HepG2 (cell line): ENCODE results near the gene CHAF1A. TPM values are rescaled to one million over a fixed set of nuclear protein-coding genes. Genes with fewer than 3 reads are reported as not detected.

Source experiments
- AGO2 ChIP-seq: fragments of 200-400 bp; formaldehyde crosslinking; optimal IDR thresholded peaks from 2 replicates; pipeline ENCODE3; 2017; ENCODE audit warnings: mild to moderate bottlenecking, low read depth, low read length, moderate library complexity
- ATF7 ChIP-seq, 2 experiments: fragments of 450-650 bp in 1 of 2; sonication (generic) in 1 of 2; formaldehyde crosslinking in 1 of 2; IDR thresholded peaks; 2 replicates each; pipeline versions ENCODE4 v1.4.0 to v1.6.1; 2016 to 2020; ENCODE audit warnings: antibody characterized with exemption in 1 of 2, mild to moderate bottlenecking in 1 of 2, missing genetic modification reagents in 1 of 2
- RARG ChIP-seq: sonication (generic); formaldehyde crosslinking; IDR thresholded peaks from 2 replicates; pipeline ENCODE4 v1.4.0; 2020; ENCODE audit warnings: low read depth, mild to moderate bottlenecking, missing genetic modification reagents
- RBM22 ChIP-seq: fragments of 200-400 bp; formaldehyde crosslinking; optimal IDR thresholded peaks from 2 replicates; pipeline ENCODE3; 2017; ENCODE audit warnings: mild to moderate bottlenecking, low read length, moderate library complexity
- REPIN1 ChIP-seq: sonication (generic); formaldehyde crosslinking; IDR thresholded peaks from 2 replicates; pipeline ENCODE4 v1.8.0; 2022; ENCODE audit warnings: missing genetic modification reagents, low read depth, mild to moderate bottlenecking, borderline replicate concordance
- SP4 ChIP-seq: sonication (generic); formaldehyde crosslinking; IDR thresholded peaks from 2 replicates; pipeline ENCODE4 v1.8.1; 2023; ENCODE audit warnings: mild to moderate bottlenecking, missing genetic modification reagents
- SRF ChIP-seq: IDR thresholded peaks from 2 replicates; pipeline ENCODE4 v1.6.1; 2011; ENCODE audit warnings: mild to moderate bottlenecking, low read depth, low read length, moderate library complexity
- YEATS4 ChIP-seq: sonication (generic); formaldehyde crosslinking; IDR thresholded peaks from 2 replicates; pipeline ENCODE4 v1.4.0; 2020; ENCODE audit warnings: missing genetic modification reagents, borderline replicate concordance
- ZBTB8A ChIP-seq: sonication (generic); formaldehyde crosslinking; IDR thresholded peaks from 2 replicates; pipeline ENCODE4 v1.4.0; 2020; ENCODE audit warnings: mild to moderate bottlenecking, low read depth, missing genetic modification reagents, borderline replicate concordance
- ZKSCAN5 ChIP-seq: sonication (generic); formaldehyde crosslinking; IDR thresholded peaks from 2 replicates; pipeline ENCODE4 v1.5.1; 2020; ENCODE audit warnings: mild to moderate bottlenecking, missing genetic modification reagents
- ZNF253 ChIP-seq: sonication (generic); formaldehyde crosslinking; IDR thresholded peaks from 2 replicates; pipeline ENCODE4 v1.8.0; 2022; ENCODE audit warnings: mild to moderate bottlenecking, missing genetic modification reagents, borderline replicate concordance
- ZNF264 ChIP-seq: sonication (generic); formaldehyde crosslinking; IDR thresholded peaks from 2 replicates; pipeline ENCODE4 v1.4.0; 2020; ENCODE audit warnings: missing genetic modification reagents
- ZNF382 ChIP-seq: sonication (generic); formaldehyde crosslinking; IDR thresholded peaks from 2 replicates; pipeline ENCODE4 v1.5.0; 2020; ENCODE audit warnings: missing genetic modification reagents, mild to moderate bottlenecking, borderline replicate concordance
- ZNF670 ChIP-seq: sonication (generic); formaldehyde crosslinking; IDR thresholded peaks from 2 replicates; pipeline ENCODE4 v1.8.0; 2022; ENCODE audit warnings: mild to moderate bottlenecking, missing genetic modification reagents, borderline replicate concordance
- ZNF878 ChIP-seq: sonication (generic); formaldehyde crosslinking; IDR thresholded peaks from 2 replicates; pipeline ENCODE4 v1.8.1; 2023; ENCODE audit warnings: mild to moderate bottlenecking, missing genetic modification reagents, moderate library complexity
- polyA plus RNA-seq, 8 experiments: library from polyadenylated mRNA; depleted of rRNA in 3 of 8; stranded (reverse) in 7 of 8; unstranded in 1 of 8; fragments of >200 nt; fragmentation: Illumina TruSeq in 4 of 8; extraction: Trizol in 4 of 8; gene quantifications; 2 replicates each; pipeline versions ENCODE4 v1.2.1 to v1.2.3, GENCODE V29; 2011 to 2016; ENCODE audit warnings: low read depth in 4 of 8, missing spikeins in 1 of 8, mixed read lengths in 1 of 8; ENCODE audit not compliant: insufficient read depth in 1 of 8
- total RNA-seq, 5 experiments: library from RNA; depleted of rRNA; stranded (reverse); fragments of >200 nt; fragmentation: Illumina TruSeq; extraction: Trizol; gene quantifications; 2 replicates each; pipeline ENCODE4 v1.2.3, GENCODE V29; 2016; ENCODE audit warnings: low read depth in 1 of 5
- TF ChIP-seq, protein P1 (sequence below): IDR thresholded peaks from 2 replicates; pipeline ENCODE4 v1.6.1; 2016; ENCODE audit warnings: missing compliant biosample characterization, missing genetic modification reagents, borderline replicate concordance
- TF ChIP-seq, protein P2 (sequence below): sonication (generic); formaldehyde crosslinking; IDR thresholded peaks from 2 replicates; pipeline ENCODE4 v1.4.0; 2020; ENCODE audit warnings: missing genetic modification reagents, borderline replicate concordance
- TF ChIP-seq, protein P3 (sequence below): sonication (generic); formaldehyde crosslinking; IDR thresholded peaks from 2 replicates; pipeline ENCODE4 v1.4.0; 2020; ENCODE audit warnings: missing genetic modification reagents
- TF ChIP-seq, protein P4 (sequence below): sonication (generic); formaldehyde crosslinking; IDR thresholded peaks from 2 replicates; pipeline ENCODE4 v1.5.1; 2020; ENCODE audit warnings: missing genetic modification reagents, mild to moderate bottlenecking, borderline replicate concordance

Gene CHAF1A
- total and polyA plus RNA-seq, 2 of the 13 experiments (the other 11 are each of a cell fraction or from before 2014, with no cell fraction given), result 11.0 to 34.8 TPM

DNA sequence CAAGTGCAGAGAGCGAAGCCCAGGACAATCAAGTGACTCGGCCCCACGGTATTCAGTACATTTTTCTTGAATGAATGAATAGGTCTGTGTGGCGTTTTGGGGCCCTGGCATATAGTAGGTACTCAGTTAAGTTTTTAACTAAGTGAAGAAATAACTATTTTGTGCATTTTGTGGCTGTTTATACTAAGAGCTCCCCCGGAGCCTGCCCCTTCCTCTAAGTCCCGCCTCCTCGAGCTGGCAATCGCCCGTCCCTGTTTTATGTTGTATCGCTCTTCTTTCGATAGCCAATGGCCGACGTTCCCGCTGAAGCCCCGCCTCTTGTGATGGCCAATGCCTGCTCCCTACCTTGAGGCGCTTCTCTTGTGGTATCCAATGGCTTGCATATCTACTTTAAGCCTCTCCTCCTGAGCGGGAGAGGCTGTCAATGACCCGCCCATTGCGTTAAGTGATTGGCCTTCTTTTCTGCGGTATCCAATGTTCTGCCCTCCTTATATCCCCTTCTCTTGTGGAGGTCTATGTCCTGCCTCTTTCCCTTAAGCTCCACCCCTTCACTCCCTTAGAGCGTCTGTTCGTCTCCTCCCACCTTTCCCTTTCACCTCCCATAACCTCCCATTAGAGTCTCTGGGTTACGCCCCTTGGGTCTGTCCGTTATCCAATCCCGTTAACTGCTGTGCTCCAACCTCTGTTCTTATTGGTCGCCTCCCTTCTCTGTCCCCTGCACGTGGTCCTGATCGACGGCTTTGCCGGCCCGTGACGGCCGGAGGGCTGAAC, 69.1 kb downstream of the CHAF1A start (continued):
- TF ChIP-seq, protein P1, sequence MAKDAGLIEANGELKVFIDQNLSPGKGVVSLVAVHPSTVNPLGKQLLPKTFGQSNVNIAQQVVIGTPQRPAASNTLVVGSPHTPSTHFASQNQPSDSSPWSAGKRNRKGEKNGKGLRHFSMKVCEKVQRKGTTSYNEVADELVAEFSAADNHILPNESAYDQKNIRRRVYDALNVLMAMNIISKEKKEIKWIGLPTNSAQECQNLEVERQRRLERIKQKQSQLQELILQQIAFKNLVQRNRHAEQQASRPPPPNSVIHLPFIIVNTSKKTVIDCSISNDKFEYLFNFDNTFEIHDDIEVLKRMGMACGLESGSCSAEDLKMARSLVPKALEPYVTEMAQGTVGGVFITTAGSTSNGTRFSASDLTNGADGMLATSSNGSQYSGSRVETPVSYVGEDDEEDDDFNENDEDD (CRISPR knock-in tag), result peak; percentile 75; the same call in 1 of the 2 replicates
- TF ChIP-seq ZNF253 (CRISPR knock-in tag) (no peak), ZKSCAN5 (CRISPR knock-in tag) (no peak), AGO2 (no peak), RARG (CRISPR knock-in tag) (no peak), ZNF382 (CRISPR knock-in tag) (no peak), ATF7 (IDR thresholded peaks at IDR 0.05) (no peak), ATF7 (CRISPR knock-in tag; IDR thresholded peaks at IDR 0.05) (no peak), ZBTB8A (CRISPR knock-in tag) (no peak), ZNF670 (CRISPR knock-in tag) (no peak), ZNF878 (CRISPR knock-in tag) (no peak), RBM22 (no peak), ZNF264 (CRISPR knock-in tag) (no peak), SP4 (CRISPR knock-in tag) (peak; percentile 98), SRF (no peak), REPIN1 (no peak), YEATS4 (CRISPR knock-in tag) (peak; percentile 66; the same call in 1 of the 2 replicates)
- TF ChIP-seq, protein P2, sequence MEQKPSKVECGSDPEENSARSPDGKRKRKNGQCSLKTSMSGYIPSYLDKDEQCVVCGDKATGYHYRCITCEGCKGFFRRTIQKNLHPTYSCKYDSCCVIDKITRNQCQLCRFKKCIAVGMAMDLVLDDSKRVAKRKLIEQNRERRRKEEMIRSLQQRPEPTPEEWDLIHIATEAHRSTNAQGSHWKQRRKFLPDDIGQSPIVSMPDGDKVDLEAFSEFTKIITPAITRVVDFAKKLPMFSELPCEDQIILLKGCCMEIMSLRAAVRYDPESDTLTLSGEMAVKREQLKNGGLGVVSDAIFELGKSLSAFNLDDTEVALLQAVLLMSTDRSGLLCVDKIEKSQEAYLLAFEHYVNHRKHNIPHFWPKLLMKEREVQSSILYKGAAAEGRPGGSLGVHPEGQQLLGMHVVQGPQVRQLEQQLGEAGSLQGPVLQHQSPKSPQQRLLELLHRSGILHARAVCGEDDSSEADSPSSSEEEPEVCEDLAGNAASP (CRISPR knock-in tag), result peak; percentile 78; the same call in 1 of the 2 replicates
- TF ChIP-seq, protein P3, sequence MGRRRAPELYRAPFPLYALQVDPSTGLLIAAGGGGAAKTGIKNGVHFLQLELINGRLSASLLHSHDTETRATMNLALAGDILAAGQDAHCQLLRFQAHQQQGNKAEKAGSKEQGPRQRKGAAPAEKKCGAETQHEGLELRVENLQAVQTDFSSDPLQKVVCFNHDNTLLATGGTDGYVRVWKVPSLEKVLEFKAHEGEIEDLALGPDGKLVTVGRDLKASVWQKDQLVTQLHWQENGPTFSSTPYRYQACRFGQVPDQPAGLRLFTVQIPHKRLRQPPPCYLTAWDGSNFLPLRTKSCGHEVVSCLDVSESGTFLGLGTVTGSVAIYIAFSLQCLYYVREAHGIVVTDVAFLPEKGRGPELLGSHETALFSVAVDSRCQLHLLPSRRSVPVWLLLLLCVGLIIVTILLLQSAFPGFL, result no peak
- TF ChIP-seq, protein P4, sequence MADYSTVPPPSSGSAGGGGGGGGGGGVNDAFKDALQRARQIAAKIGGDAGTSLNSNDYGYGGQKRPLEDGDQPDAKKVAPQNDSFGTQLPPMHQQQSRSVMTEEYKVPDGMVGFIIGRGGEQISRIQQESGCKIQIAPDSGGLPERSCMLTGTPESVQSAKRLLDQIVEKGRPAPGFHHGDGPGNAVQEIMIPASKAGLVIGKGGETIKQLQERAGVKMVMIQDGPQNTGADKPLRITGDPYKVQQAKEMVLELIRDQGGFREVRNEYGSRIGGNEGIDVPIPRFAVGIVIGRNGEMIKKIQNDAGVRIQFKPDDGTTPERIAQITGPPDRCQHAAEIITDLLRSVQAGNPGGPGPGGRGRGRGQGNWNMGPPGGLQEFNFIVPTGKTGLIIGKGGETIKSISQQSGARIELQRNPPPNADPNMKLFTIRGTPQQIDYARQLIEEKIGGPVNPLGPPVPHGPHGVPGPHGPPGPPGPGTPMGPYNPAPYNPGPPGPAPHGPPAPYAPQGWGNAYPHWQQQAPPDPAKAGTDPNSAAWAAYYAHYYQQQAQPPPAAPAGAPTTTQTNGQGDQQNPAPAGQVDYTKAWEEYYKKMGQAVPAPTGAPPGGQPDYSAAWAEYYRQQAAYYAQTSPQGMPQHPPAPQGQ (CRISPR knock-in tag), result no peak
